SK-N-MC (cell line): ENCODE measurements around the gene ECM2.

Source experiments
- EZH2 ChIP-seq: fragments of 200-600 bp; sonication (generic); IDR thresholded peaks from one replicate; pipeline ENCODE4 v1.6.1; 2017; ENCODE audit warnings: antibody characterized with exemption
- POLR2AphosphoS5 ChIP-seq: IDR thresholded peaks from 2 replicates; pipeline ENCODE4 v1.6.1; 2012; ENCODE audit warnings: mild to moderate bottlenecking, low read depth, low read length, borderline replicate concordance

DNA sequence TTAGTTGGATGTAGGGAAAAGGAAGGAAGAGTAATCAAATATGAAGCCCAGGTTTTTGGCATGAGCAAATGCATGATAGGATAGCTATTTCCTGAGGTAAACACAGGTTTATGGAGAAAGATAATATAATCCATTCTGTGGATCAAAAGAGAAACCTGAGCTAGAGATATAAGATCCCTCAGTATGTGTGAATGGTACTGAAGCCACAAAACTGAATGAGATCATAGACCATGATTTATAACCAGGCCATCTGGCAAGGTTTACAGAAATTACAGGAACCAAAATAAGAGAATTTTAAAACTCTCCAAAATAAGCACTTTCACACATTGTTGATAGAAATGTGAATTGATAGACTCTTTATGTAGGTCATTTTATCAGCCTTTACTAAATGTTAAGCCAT, 28.7 kb upstream of the ECM2 start:
- TF ChIP-seq EZH2: no peak
- no peak for TF ChIP-seq POLR2AphosphoS5
